GM12872 (cell line): ENCODE measurements around the gene PLAAT4.

Experiments used
- TF ChIP-seq, protein P1 (sequence below): IDR thresholded peaks from 3 replicates; pipeline ENCODE4 v1.5.1; 2011; ENCODE audit warnings: low read depth, mild to moderate bottlenecking, low read length, moderate library complexity; ENCODE audit not compliant: insufficient read depth

The PLAAT4 gene

GRCh38 chr11:63493127-63493526 lies 43.5 kb upstream of the PLAAT4 start:
- TF ChIP-seq, protein P1, sequence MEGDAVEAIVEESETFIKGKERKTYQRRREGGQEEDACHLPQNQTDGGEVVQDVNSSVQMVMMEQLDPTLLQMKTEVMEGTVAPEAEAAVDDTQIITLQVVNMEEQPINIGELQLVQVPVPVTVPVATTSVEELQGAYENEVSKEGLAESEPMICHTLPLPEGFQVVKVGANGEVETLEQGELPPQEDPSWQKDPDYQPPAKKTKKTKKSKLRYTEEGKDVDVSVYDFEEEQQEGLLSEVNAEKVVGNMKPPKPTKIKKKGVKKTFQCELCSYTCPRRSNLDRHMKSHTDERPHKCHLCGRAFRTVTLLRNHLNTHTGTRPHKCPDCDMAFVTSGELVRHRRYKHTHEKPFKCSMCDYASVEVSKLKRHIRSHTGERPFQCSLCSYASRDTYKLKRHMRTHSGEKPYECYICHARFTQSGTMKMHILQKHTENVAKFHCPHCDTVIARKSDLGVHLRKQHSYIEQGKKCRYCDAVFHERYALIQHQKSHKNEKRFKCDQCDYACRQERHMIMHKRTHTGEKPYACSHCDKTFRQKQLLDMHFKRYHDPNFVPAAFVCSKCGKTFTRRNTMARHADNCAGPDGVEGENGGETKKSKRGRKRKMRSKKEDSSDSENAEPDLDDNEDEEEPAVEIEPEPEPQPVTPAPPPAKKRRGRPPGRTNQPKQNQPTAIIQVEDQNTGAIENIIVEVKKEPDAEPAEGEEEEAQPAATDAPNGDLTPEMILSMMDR: no peak

GRCh38 chr11:63494975-63495374 lies 41.6 kb upstream of the PLAAT4 start:
- TF ChIP-seq, protein P1: no peak

DNA sequence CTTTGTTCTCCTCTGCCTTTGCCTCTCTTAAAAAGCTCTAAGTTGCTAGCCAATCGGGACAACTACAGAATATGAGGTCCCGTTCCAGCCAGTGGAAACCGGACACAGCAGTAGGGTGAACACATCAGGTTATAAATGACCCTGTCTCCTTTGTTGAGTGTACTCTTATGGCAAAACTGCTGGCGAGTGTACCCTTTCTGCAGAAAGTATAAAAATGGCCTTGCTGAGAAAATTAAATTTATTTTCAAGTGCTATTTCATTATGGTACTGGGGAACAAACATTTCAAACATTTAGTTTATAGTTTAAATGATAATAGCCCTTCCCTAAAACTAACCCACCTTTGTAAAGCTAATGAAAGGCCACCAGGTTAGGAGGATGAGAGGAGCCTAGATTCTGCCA lies 36.7 kb upstream of the PLAAT4 start:
- TF ChIP-seq, protein P1: no peak

DNA sequence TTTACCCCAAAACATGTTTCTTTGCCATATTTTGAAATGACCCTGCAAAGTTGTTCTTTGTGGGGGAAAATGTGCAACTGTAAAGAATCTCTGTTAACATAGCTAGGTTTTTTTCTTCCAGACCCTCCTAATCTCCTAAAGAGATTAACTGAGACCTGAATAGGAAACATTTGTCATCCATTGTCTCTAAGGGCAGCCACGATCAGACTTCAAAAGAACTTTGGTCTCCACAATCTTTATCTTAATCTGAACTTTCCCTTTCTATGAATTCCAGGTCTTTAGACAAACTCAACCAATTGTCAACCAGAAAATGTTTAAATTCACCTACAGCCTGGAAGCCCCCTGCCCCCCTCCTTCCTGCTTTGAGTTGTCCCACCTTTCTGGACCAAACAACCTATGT lies 35.4 kb upstream of the PLAAT4 start:
- TF ChIP-seq, protein P1: no peak

DNA sequence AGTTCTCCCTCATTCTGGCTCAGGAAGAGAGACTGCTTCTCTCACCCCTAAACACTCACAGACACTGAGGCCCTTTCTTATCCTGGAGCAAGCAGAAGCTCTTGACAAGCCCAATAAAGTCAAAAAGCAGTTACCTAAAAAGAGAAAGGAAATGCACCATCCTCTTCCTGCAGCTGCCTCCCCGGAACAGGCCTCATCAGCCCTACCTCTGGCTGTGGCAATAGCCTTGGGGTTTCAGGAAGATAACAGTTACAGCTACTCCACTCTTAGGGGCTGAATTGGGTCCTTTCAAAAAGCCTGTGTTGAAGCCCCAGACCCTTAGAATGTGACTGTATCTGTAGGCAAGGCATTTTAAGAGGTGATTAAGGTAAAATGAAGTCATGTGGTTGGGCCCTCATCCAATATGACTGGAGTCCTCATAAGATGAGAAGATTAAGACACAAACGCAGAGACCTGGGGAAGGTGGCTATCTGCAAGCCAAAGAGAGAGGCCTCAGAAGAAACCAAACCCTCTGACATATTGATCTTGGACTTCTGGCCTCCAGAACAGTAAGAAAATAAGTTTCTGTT lies 34.3 kb upstream of the PLAAT4 start:
- TF ChIP-seq, protein P1: no peak

DNA sequence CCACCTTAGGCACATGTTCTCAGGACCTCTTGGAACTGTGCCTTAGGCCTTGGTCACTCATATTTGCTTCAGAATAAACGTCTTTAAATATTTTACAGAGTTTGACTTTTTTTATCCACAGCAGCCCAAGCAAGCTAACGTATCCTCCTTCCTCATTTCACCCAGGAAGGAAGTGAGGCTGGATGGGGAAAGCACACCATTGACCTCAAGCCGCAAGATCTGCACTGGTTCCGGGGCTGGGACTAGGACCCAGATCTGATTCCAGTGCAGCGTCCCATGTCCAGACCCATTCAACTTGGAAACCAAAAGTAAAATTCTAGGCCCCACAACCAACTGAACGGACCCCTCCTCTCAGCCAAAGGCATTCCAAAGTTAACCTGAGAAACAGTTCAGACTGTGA lies 33.1 kb upstream of the PLAAT4 start:
- TF ChIP-seq, protein P1: no peak

DNA sequence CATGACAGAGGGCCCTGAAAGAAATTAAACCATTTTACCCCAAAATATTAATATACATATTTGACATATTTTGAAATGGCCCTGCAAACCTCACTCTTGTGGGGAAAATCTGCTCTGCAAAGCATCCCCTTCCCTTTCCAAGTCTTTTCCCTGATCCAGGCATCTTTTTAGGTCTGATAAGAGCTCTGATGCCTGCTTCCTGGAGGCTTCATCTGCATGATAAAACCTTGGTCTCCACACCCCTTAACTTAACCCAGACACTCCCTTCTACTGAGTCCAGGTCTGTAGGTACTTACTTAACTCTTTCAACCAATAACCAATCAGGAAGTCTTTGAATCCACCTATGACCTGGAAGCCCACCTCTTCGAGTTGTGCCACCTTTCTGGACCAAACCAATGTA lies 32.6 kb upstream of the PLAAT4 start:
- TF ChIP-seq, protein P1: no peak
